WTC11 (cell line): ENCODE data around the gene ALDH8A1. TPM values are rescaled to one million over a fixed set of nuclear protein-coding genes. Genes with fewer than 3 reads are reported as not detected.

Source experiments
- ATAC-seq: fragments of 200-7000 bp; cut with Tn5 transposase; 2 replicates; pipeline ENCODE4 v1.10.0; 2021; ENCODE audit warnings: mild to moderate bottlenecking, moderate library complexity
- CTCF ChIA-PET: fragments of 300-600 bp; sonication (Branson Sonifier 250); formaldehyde crosslinking; loops from one replicate; lab custom pipeline; 2021; ENCODE audit warnings: antibody characterized with exemption; lab: Charles Lee
- POLR2A ChIA-PET: fragments of 350-600 bp; sonication (Branson Sonifier 250); formaldehyde crosslinking; loops from one replicate; lab custom pipeline; 2021; ENCODE audit warnings: antibody characterized with exemption; lab: Charles Lee
- DNase-seq: peaks from one replicate; pipeline ENCODE4 v3.0.0; 2021; ENCODE audit warnings: low spot score
- H3K27ac Mint-ChIP-seq: 2 replicates; pipeline ENCODE4 v1.8.0; 2021; ENCODE audit warnings: mixed read lengths
- H3K27me3 Mint-ChIP-seq: 2 replicates; pipeline ENCODE4 v1.8.0; 2021; ENCODE audit warnings: low read depth, mild to moderate bottlenecking, moderate library complexity, mixed read lengths
- H3K36me3 Mint-ChIP-seq: 2 replicates; pipeline ENCODE4 v1.8.0; 2021; ENCODE audit warnings: mixed read lengths
- H3K4me1 Mint-ChIP-seq: 2 replicates; pipeline ENCODE4 v1.8.0; 2022; ENCODE audit warnings: mixed read lengths
- H3K4me3 Mint-ChIP-seq: 2 replicates; pipeline ENCODE4 v1.8.0; 2021; ENCODE audit warnings: mild to moderate bottlenecking, moderate library complexity, mixed read lengths
- H3K9me3 Mint-ChIP-seq: 2 replicates; pipeline ENCODE4 v1.8.0; 2021; ENCODE audit warnings: mixed read lengths
- E2F4 ChIP-seq: sonication (generic); formaldehyde crosslinking; IDR thresholded peaks from 2 replicates; pipeline ENCODE4 v1.8.1; 2022; ENCODE audit warnings: low read depth, mild to moderate bottlenecking, moderate library complexity, missing genetic modification reagents, borderline replicate concordance
- HMGA2 ChIP-seq: fragments of 250-450 bp; sonication (Bioruptor Pico); IDR thresholded peaks from 2 replicates; pipeline ENCODE4 v1.4.0; 2021; ENCODE audit warnings: mild to moderate bottlenecking, moderate library complexity
- STAT6 ChIP-seq: sonication (generic); formaldehyde crosslinking; conservative IDR thresholded peaks from 2 replicates; pipeline ENCODE4 v1.8.1; 2023; ENCODE audit warnings: mild to moderate bottlenecking, low read depth, missing genetic modification reagents, moderate library complexity
- ZNF416 ChIP-seq: fragments of 250-450 bp; sonication (Bioruptor Pico); IDR thresholded peaks from 2 replicates; pipeline ENCODE4 v1.9.0; 2021; ENCODE audit warnings: mild to moderate bottlenecking, inconsistent platforms
- ZNF425 ChIP-seq: fragments of 250-450 bp; sonication (Bioruptor Pico); conservative IDR thresholded peaks from 2 replicates; pipeline ENCODE4 v1.9.0; 2021; ENCODE audit warnings: mild to moderate bottlenecking
- microRNA-seq: library from miRNA; unstranded; fragments of <30 nt; microRNA quantifications from one replicate; pipeline ENCODE4 v1.2.0, GENCODE V29; 2022; ENCODE audit warnings: borderline number of aligned reads
- total RNA-seq: library from RNA; stranded (reverse); gene quantifications from 3 replicates; pipeline ENCODE4 v1.2.3, GENCODE V29; 2021

The ALDH8A1 gene
- total RNA-seq, 1 experiment from 2014 or later = 0.17 TPM

- no peak for TF ChIP-seq E2F4 (CRISPR knock-in tag)
- TF ChIP-seq ZNF425 (CRISPR knock-in tag) = no peak
- no peak for TF ChIP-seq ZNF416 (CRISPR knock-in tag)
These were observed 79.0 kb downstream of the ALDH8A1 start (continued) for GRCh38 chr6:134870677-134871498.

- ChIA-PET POLR2A (no interaction called here), CTCF (no interaction called here)
- DNase-seq (no peak), ATAC-seq (no peak)
- no peaks in the 10 kb centered on the region; the same call in 1 of the 2 replicates for H3K27me3 Mint-ChIP-seq
- no peak overlapping the region for H3K27ac Mint-ChIP-seq
- H3K4me1 Mint-ChIP-seq = peaks cover 13% of the 10 kb centered on the region
- no peak for TF ChIP-seq STAT6
- TF ChIP-seq HMGA2 (CRISPR knock-in tag) = peak; percentile 90
- peaks cover 6% of the 10 kb centered on the region for H3K9me3 Mint-ChIP-seq
- H3K36me3 Mint-ChIP-seq = peaks cover 3% of the 10 kb centered on the region; the same call in 1 of the 2 replicates
- H3K4me3 Mint-ChIP-seq = no peak overlapping the region
These were observed 81.1 kb downstream of the ALDH8A1 start for GRCh38 chr6:134868812-134869211.

Small RNA genes lying within 50 kb of the gene (microRNA-seq; reads per million reads assigned to microRNA genes)
- gene MIR3662 = 2.4 reads per million

Other genes with a start within 250 kb of the ALDH8A1 start
- 86.0 to 95.4 TPM (median 91.0 TPM) in 3 replicates for gene HBS1L, start 104.7 kb upstream of the ALDH8A1 start, total RNA-seq
- 4.3 to 6.1 TPM (median 5.1 TPM) in 3 replicates for gene MYB, start 231.2 kb upstream of the ALDH8A1 start, total RNA-seq